ENCODE data around the gene SLC25A22. TPM values are rescaled to one million over a fixed set of nuclear protein-coding genes. Genes with fewer than 3 reads are reported as not detected.

SLC25A22 gene
- total RNA-seq, 1 experiment from 2014 or later: 19.6 TPM

DNA sequence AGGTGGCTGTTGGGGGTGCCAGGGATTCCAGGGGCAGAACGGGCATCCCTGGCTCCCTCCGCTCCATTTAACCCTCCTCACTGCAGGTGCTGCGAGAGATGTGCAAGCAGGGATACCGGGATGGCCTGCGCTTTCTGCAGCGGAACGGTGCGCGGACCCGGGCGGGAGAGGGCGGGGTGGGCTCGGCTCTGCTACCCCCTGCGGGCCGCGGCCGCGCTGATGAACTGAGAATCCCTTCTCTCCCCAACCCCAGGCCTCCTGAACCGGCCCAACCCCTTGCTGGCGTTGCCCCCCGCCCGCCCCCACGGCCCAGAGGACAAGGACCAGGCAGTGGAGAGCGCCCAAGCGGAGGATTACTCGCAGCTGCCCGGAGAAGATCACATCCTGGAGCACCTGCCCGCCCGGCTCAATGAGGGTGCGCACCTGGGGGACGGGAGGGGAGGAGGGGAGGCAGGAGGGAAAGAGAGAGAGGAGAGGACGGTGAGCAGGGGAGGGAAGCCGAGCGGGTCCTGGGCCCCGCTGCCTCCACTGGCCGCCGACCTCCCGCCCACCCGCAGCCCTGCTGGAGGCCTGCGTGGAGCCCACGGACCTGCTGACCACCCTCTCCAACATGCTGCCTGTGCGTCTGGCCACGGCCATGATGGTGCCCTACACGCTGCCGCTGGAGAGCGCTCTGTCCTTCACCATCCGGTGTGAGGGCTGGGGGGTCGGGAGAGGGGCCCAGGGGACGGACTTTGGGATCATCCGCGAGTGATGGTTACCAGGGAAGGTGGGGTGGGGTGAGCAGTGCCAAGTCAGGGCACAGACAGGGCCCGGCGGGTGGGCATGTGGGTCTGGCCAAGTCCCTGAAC, 25.6 kb upstream of the SLC25A22 start:
- no peak for DNase-seq (ENCODE audit: low spot score)

DNA sequence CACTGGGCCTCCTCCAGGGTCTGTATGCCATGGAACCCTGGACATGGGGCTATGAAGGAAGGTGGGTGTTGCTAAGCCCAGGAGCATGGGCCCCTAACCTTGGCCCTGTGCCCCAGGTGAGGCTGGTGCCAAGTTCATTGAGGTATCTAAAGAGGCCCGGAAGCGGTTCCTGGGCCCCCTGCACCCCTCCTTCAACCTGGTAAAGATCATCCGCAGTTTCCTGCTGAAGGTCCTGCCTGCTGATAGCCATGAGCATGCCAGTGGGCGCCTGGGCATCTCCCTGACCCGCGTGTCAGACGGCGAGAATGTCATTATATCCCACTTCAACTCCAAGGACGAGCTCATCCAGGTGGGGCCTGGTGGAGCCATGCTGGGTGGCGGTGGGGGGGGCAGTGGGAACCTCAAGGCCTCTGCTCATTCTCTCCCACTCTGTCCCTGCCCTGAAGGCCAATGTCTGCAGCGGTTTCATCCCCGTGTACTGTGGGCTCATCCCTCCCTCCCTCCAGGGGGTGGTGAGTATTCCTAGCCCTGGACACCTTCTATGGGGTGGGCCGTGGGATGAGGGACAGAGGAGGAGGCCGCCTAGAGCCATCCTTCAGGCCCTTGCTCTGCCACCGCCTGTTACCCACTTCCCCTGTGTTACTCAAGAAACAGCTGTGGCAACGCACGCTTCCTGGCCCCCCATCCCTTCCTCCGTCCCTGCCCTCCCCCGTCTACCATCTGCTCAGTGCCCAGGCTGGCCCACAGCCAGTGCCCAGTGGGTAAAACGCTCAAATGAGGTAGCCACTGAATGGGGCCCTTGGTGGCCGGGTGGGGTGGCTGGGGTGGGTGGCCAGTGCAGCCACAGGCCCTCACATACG, 23.7 kb upstream of the SLC25A22 start:
- no peak for DNase-seq (ENCODE audit: low spot score)

DNA sequence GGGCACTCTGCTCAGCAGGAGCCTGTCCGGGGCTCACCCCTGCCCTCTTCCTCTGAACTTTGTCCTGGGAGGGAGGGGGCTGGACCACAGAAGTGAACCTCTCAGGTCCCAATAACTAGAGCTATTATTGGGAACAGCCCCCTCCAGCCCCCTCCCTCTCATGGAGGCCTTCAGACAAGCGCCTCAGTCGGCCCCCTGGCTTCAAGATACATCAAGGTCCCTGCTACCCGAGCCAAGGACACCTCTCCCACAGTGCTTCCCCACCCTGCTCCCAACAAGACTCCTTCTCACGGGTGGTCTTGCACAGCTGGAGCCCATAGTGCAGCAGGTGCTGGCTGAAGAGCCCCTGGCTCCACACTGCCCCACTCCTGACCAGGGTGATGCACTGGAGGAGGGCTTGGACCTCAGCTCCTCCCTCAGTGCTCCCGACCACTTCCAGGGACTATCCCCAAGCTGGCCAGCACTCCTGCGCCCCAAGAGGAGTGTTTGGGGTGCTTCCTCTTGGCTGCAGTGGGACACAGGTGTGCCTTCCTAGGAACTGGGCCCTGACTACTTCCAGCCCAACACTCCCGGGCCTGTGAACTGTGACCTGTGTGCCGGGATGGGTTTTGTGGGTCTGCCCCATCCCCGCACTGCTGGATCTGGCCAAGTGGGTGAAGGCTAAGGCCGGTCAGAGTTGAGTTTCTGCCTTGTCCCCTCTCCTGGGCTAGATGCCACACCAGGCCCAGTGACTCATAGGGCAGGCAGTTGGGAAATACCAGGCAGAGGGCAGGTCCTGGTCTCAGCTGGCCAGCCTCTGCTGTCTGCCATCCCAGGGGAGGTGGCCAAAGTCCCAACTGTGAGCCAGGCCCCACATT, 22.8 kb upstream of the SLC25A22 start:
- no peak for DNase-seq (ENCODE audit: low spot score)

DNA sequence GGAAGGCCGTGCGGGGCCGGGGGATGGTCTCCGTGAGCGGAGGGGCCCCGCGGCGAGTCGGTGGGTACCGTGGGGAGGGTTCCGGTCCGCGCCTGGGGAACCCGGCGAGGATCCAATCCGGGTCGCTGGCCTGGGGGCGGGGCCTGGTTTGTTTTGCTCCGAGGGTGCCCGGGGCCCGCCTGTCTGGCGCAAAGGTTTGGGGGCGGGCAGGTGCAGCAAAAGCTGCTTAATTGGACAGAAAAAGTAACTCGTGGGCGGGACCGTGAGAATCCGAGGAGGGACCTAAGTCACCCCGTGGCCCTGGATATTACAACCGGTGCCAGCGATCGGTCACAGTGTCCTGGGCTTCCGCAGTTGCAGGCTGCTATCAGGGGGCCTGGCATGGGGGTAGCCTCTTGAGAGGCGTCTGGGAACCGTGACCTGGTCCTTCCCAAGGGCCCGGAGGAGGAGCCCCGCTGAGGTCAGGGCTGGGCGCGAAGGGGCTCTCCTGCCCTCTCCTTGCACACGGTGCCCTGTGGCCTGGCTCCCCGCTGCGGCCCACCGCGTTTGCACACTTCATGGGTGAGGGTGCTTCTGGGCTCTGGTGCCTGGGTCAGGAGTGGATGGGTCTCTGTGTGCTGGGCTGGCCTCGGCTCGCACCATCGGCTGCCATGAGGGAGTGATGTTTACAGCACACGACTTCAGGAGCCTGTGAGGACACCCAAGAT, 22.0 kb upstream of the SLC25A22 start:
- DNase-seq (ENCODE audit: low spot score): peak; percentile 86

DNA sequence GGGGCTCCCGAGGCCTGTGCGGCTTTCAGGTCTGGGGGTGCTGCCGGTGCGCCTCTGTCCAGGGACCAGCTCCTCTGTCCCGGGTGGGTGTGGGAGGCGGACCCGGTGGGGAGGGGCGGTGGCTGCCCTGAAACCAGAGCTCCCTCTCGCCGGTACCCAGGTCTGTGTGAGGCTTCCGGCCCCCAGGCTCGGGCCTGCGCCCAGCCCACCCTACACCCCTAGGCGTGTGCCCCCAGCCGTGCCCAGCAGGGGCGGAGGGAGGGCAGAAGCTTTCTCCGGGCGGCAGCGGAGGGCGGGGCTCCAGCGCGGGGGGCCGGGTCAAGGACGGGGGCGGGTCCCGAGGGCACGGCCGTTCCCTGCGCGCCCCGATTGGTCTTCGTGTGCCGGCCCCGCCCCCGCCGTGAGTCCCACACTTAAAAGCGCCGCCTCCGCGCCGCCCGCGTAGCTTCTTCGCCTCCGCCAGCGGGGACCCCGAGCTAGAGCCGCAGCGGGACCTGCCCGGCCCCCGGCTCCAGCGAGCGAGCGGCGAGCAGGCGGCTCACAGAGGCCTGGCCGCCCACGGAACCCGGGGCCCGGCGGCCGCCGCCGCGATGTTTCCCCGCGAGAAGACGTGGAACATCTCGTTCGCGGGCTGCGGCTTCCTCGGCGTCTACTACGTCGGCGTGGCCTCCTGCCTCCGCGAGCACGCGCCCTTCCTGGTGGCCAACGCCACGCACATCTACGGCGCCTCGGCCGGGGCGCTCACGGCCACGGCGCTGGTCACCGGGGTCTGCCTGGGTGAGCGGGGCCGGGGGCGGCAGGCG, 21.2 kb upstream of the SLC25A22 start:
- peak; percentile 79 for DNase-seq (ENCODE audit: low spot score)

DNA sequence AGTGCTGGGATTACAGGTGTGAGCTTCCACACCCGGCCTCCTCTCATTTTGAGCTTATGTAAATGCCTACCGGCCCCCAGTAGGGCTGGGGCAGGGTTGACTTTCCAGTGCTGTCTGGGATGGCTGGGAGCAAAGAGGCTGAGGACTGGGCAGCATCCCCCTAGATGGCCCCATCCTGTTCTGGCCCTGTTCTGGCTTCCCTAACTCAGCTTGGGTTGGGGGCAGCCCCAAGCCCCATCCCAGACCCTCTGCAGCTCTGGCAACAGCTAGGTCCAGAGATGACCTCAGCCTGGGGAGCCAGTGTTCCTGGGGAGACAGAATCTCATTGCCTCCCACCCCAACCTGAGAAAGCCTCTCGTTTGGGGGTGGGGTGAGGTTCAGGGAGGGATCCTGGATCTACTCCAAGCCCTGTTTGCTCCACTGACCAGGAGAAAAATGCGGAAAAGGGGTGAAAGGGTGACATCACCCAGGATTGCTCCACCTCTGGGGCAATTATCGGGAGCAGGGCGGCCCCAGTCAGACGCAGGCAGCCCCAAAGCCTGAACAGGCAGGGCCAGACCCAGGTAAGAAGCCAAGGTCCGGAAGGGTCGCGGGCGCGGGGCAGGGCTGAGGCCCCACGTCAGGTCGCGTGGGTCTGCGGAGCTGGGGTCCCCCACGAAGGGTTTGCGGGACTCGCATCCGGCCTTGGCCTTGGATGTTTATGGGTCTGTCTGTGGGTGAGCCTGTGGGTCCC, 20.5 kb upstream of the SLC25A22 start, which contains the start of gene PNPLA2:
TSS of gene PNPLA2 (plus strand) at position 519 of the 733 bp plus-strand sequence. CDS start 805 bp downstream, outside the sequence.
- DNase-seq (ENCODE audit: low spot score): no peak

DNA sequence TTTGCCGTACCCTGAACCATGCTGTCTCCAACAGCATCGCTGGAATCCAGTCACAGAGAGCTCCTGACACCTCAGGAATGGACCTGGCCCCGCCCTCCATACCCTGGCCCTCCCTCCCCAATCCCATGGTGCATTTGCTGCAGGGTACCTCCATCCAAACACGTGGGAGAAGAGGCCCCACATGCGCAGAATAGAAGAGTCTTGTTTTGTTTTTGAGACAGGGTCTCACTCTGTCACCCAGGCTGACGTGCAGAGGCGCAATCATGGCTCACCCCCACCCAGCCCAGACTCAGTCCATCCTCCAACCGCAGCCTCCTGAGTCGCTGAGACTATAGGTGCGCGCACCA, 18.3 kb upstream of the SLC25A22 start:
- DNase-seq (ENCODE audit: low spot score): no peak

DNA sequence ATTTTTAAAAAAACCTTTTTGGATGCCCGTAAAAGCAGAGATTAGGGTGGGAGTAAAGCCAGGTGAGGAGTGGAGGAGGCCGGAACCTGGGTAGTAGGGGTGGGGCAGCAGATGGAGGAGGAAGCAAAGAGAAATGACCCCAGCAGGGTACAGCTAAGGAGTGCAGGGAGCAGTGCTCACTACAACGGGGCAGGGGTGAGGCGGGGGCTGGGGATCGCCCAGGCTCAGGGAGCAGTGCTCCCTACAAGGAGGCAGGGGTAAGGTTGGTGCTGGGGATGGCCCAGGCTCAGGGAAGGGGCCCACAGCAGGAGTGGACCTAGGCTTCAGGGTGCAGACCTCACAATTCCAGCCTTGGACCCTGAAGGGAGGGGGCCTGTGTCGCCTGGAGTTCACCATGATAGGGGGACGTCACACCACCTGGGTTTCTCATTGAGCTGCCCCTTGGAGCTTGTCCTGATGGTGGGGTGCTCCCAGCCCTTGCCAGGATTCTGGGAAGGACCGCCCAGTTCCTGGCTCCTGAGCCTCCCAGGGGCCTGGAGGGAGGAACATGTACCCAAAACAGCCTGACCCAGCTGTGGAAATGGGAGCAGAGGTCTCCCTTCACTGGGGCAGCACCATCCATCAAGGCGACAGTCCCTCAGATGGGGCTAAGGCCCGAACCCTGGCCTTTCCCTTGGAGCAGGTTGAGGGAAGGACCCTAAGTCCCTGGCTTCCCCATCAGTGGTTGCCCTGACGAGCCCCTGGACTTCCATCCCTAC, 17.8 kb upstream of the SLC25A22 start:
- DNase-seq (ENCODE audit: low spot score): no peak

DNA sequence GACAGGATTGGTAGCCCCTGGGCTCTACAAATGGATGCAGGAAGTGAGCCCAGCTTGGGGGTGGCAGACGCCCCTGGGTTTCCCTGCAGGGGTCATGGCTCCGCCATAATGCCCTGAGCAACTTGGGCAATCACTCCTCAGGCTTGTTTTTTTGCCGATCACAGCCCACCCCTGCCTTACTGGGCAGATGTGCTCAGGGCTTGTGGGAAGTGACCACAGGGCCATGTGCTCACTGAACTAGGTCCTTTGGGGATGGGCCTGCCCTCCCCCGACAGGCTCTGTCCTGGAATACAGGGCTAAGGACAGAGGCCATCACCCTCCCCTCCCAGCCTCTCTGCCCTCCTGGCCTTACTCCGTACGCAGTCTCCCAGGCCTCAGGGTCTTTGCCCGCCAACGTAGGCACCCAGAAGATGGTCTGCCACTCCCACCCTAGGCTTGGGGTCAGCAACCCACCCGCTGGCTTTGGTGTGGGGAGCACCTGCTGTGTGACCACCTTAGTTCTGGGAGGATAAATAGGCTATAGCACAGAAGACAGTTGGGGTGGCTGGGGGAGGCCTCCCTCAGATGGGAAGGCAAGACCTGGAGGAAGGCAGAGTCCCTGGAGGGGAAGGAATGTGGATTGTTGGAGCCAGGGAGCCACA, 15.5 kb upstream of the SLC25A22 start:
- no peak for DNase-seq (ENCODE audit: low spot score)

DNA sequence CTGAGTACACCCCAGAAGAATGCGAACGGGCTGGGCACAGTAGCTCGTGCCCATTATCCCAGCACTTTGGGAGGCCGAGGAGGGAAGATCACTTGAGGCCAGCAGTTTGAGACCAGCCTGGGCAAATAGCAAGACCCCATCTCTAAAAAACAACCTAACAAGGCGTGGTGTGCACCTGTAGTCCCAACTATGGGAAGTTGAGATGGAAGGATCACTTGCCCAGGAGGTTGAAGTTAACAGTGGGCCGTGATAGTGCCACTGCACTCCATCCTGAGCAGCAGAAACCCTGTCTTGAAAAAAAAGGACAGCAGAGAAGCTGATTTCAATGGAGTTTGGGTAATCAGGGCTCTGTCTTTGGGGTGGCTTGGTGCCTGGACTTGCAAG, 15.0 kb upstream of the SLC25A22 start:
- DNase-seq (ENCODE audit: low spot score): no peak

DNA sequence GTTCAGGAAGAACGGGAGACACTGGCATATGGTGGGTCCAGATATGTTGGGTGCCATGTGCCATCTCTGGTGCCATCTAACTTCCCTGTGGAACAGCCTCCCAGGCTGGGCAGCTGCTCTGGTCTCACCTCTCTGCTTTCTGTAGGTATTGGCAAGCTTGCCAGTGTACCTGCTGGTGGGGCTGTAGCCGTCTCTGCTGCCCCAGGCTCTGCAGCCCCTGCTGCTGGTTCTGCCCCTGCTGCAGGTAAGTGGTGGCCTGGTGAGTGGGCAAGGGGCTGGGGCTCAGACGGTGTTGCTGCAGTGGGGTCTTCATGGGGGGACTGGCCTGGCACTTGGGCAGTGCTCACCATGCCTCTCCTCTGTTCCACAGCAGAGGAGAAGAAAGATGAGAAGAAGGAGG, 14.3 kb upstream of the SLC25A22 start:
- DNase-seq (ENCODE audit: low spot score): no peak

DNA sequence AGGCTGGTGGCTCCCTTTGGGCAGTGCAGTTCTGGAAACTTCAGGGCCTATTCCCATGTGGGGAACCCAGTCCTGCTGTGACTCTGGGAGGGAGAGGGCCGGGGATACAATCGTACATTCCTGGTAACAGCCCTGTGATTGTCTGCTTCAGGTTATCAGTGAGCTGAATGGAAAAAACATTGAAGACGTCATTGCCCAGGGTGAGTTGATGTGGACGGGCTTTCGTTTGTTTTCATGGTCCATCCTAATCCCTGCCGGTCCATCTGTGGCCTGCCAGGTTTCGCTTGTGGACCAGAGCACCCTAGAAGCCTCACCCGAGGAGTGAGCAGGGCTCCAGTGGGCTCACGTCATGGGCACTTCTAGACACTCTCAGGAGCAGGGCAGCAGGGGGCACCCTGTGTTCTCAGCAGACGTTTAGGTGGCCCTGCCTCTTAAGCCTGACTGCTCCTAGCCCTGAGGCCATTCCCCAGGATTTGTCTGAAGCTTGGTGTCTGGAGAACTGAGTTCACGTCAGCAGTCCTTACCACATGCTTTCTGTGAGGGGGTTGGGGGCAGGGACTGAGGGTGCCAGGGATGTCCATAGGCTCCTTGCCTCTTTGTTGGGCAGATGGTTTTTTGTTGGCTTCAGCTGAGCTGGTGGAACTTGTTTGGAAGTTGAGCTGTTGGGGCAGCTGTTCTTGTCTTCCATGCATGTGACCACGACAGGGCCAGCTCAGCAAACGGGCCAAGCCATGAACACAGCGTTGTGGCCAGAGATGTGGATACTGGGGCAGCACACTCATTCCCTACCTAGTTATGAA, 13.6 kb upstream of the SLC25A22 start:
- no peak for DNase-seq (ENCODE audit: low spot score)

DNA sequence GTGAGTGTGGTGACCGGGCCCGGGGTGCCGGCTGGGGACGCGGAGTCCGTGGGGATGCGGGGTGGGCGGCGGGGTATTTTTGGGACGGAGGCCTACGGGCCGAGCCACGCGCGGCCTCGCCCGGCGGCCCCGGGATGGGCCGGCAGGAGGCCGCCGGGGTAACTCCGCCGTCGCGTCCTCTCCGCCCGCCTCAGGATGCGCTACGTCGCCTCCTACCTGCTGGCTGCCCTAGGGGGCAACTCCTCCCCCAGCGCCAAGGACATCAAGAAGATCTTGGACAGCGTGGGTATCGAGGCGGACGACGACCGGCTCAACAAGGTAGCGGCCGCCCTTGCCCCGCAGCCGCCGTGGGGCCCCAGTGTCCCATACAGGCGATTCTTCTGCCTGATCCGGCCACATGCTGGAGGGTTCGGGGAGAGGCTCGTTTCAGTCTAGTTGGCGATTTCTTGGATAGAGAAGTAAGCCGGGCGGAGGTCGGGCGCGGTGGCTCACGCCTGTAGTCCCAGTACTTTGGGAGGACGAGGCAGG, 12.0 kb upstream of the SLC25A22 start:
- no peak for DNase-seq (ENCODE audit: low spot score)

DNA sequence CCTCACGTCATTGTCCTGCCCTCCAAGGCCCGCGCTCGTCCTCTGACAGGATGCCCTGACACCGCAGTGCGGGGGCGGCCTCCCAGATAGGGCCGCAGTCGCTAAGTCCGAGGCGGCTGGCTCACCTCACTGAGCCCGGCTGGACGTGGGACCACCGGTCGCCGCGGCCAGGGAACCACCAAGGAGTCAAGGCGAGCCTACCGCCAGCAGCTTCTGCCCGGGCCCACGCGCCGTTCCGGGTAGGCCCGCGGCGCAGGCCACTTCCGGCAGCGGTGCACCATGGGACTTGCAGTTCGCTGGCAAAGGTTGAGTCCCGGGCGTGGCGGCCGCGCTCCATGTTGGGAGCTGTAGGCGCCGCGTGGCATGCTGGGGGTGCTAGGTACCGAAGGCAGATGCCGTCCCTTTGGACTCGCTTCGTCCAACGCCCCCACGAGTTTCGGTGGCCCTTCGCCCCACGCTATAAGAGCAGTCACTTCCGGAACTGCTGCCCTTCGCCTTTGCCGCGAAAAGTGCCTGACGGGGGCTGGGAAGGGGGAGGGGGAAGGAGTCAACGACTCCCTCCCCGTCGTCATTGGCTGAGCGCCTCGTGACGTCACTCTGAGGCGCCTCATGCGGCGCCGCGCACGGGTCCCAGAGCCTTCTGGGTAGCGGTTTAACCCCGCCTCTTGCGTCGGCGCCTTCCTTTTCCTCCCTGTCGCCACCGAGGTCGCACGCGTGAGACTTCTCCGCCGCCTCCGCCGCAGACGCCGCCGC, 11.4 kb upstream of the SLC25A22 start, which contains the start of gene RPLP2:
TSS of gene RPLP2 (plus strand) at position 681 of the 753 bp plus-strand sequence. CDS start 268 bp downstream, outside the sequence.
- peak; percentile 97 for DNase-seq (ENCODE audit: low spot score)

DNA sequence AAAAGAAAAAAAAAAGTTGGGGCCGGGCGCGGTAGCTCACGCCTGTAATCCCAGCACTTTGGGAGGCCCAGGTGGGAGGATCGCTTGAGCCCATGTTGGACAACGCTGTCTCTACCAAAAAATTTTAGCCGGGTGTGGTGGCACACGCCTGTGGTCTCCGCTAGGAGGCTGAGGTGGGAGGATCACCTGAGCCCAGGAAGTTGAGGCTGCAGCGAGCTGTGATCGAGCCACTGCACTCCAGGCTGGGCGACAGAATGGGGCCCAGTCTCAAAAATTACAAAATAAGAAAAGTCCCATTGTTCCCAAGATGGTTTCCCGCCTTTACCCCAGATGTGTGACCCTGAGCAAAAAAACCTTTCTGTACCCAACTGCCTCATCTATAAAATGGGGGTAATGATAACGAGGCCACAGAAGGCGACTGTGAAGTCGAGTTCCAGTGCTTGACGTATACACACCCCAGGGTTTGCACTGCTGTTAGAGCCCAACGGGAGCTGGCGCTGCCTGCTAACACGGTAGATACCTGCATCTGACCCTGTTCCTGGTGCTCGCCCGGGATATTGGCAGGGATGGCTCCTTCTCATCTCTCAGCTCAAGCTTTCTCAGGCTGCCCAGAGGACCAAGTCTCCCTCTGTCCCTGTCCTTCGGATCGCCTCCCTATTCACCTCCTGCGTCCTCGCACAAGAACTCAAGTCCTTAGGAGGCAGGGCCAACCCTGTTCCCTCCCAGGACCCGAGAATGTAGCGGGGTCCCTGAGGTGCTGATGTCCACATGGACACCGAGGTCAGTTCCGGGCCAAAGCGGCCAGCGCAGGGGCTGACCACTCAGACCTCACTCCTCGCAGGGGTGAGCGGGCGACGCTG, 10.6 kb upstream of the SLC25A22 start:
- no peak for DNase-seq (ENCODE audit: low spot score)

DNA sequence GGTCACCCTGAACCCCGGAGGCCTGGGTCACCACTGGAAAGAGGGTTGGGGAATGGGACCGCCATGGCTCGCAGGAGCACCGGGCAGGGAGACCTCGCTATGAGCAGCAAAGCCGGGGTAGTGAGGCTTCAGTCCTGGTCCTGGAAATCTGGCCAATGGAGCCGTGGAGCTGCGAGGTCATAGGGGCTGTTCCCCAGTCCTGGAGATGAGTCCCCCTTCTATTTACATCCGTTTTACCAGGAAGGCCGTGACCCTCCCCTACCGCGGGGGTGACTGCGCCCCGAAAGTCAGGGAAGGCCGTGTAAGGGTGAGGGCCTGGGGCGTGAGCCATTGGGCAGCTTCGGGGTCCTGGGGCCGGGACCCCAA, 6.5 kb upstream of the SLC25A22 start:
- no peak for DNase-seq (ENCODE audit: low spot score)
